AG04450 (cell line): Measurements from ENCODE around the gene LUZP4. TPM values are rescaled to one million over a fixed set of nuclear protein-coding genes. Genes with fewer than 3 reads are reported as not detected.
A peak's percentile ranks its signal among the peaks of the same experiment; 100 is the strongest.

Experiments
- CTCF ChIA-PET: fragments of 300-600, 350-600 bp; formaldehyde crosslinking; extraction: SDS; loops from one replicate; lab custom pipeline; 2022; ENCODE audit warnings: antibody characterized with exemption, inconsistent platforms; lab: Charles Lee
- POLR2A ChIA-PET: fragments of 350-600 bp; formaldehyde crosslinking; extraction: SDS; loops from one replicate; lab custom pipeline; 2021; ENCODE audit warnings: antibody characterized with exemption, inconsistent platforms; lab: Yijun Ruan, JAX
- DNase-seq: peaks from one replicate; pipeline ENCODE4 v3.0.0-alpha.2; 2011; ENCODE audit warnings: low read depth, low spot score
- H3K27ac ChIP-seq: one replicate; pipeline ENCODE4 v1.5.1; 2012; ENCODE audit warnings: low read depth, low read length, control low read depth
- H3K27me3 ChIP-seq: one replicate; pipeline ENCODE4 v1.6.0; 2012; ENCODE audit warnings: low read length; ENCODE audit not compliant: control insufficient read depth, insufficient read depth
- H3K4me3 ChIP-seq: 2 replicates; pipeline ENCODE4 v1.5.1; 2011; ENCODE audit warnings: mild to moderate bottlenecking, low read depth, low read length, control low read depth
- H3K9me3 ChIP-seq: 2 replicates; pipeline ENCODE4 v1.5.1; 2012; ENCODE audit warnings: low read length; ENCODE audit not compliant: control insufficient read depth, insufficient read depth
- polyA plus RNA-seq: library from polyadenylated mRNA; depleted of rRNA; stranded (reverse); fragments of >200 nt; gene quantifications from 2 replicates; pipeline ENCODE4 v1.2.3, GENCODE V29; 2011
- TF ChIP-seq, protein P1 (sequence below): IDR thresholded peaks from 2 replicates; pipeline ENCODE4 v1.5.1; 2011; ENCODE audit warnings: low read depth, low read length, control low read depth, inconsistent platforms

LUZP4 gene
- polyA plus RNA-seq, 1 experiment, result not detected

DNA sequence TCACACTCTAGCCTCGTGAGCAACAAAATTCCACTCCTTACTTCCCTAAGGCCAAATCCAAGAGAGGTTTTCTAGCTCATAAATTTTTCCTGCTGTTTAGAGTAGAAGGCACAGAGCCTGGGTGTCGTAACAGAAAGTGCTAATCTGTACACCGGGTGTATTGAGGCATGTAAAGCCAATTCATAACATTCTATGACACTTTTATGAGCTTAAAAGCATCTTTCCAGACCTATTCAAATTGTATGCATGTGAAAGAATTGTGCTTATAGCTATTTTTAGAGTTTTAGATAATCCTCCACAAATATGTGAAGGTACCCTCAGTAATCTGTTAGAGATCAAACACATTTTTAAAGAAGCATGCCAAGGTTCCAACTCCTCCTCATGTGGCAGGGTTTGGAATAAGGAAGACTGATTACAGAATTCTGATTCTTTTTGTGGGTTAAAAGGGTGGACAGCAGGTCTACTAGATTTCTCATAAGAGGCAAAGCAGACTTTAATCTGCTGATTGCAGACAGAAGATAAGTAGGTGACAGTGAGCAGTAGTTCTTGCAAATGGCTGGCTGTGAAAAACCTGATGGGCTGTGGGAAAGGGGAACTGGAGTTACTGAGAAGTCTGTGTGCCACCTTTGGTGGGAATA is 30.2 kb upstream of the LUZP4 start:
- POLR2A ChIA-PET, result no interaction called here
- no peak overlapping the region for H3K27ac ChIP-seq
- CTCF ChIA-PET, result no interaction called here
- no peak for DNase-seq
- no peak overlapping the region for H3K4me3 ChIP-seq
- TF ChIP-seq, protein P1, sequence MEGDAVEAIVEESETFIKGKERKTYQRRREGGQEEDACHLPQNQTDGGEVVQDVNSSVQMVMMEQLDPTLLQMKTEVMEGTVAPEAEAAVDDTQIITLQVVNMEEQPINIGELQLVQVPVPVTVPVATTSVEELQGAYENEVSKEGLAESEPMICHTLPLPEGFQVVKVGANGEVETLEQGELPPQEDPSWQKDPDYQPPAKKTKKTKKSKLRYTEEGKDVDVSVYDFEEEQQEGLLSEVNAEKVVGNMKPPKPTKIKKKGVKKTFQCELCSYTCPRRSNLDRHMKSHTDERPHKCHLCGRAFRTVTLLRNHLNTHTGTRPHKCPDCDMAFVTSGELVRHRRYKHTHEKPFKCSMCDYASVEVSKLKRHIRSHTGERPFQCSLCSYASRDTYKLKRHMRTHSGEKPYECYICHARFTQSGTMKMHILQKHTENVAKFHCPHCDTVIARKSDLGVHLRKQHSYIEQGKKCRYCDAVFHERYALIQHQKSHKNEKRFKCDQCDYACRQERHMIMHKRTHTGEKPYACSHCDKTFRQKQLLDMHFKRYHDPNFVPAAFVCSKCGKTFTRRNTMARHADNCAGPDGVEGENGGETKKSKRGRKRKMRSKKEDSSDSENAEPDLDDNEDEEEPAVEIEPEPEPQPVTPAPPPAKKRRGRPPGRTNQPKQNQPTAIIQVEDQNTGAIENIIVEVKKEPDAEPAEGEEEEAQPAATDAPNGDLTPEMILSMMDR, result no peak
- H3K9me3 ChIP-seq, result no peaks in the 10 kb centered on the region
- no peaks in the 10 kb centered on the region for H3K27me3 ChIP-seq

DNA sequence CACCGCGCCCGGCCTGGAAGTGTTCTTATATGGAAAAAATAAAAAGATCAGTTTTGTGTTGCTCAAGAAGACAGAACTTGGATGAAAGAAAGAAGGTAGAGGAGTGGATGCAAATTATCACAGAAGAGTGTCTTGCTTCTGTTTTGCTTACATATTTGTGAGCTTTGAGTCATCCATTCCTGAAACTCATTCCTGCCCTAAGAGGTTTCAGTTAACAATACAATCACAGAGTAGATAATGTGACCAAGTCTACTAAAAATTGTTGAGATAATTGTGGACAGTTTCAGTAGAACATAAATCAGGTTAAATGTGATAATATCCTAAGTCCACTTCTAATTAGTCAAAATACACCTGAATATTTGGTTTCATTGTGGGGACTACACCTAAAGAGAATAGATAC is 29.2 kb upstream of the LUZP4 start:
- Histone ChIP-seq H3K9me3 (no peaks in the 10 kb centered on the region), H3K27me3 (no peaks in the 10 kb centered on the region), H3K27ac (no peak overlapping the region), H3K4me3 (no peak overlapping the region)
- CTCF ChIA-PET, result no interaction called here
- TF ChIP-seq, protein P1, result no peak
- POLR2A ChIA-PET, result no interaction called here
- DNase-seq, result peak; percentile 2

- ChIA-PET POLR2A (no interaction called here), CTCF (no interaction called here)
- TF ChIP-seq, protein P1, result no peak
- DNase-seq, result no peak
- Histone ChIP-seq H3K27ac (no peak overlapping the region), H3K27me3 (no peaks in the 10 kb centered on the region), H3K9me3 (no peaks in the 10 kb centered on the region), H3K4me3 (no peak overlapping the region)
Observed at GRCh38 chrX:115261148-115261547, 28.4 kb upstream of the LUZP4 start.

DNA sequence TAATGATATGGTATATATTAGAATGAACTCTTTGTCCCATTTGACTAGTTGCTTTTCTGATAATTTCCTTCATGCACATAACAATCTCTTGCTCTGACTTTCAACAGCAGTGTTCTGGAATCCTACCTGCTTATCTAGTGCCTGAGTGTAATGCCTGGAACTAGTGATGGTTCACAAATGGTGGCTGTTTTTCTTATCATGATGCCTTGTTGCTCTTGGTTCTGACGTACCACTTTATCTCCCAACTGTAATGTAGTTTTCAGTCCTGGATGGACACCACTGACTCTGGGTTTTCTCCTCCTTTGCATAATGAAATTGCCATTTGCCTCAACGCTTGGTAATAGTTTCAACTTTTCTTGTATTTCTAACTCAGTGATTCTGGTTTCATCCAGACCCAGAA is 25.5 kb upstream of the LUZP4 start:
- Histone ChIP-seq H3K27me3 (no peaks in the 10 kb centered on the region), H3K4me3 (no peak overlapping the region), H3K27ac (no peak overlapping the region), H3K9me3 (no peaks in the 10 kb centered on the region)
- POLR2A ChIA-PET, result no interaction called here
- DNase-seq, result no peak
- CTCF ChIA-PET, result no interaction called here
- TF ChIP-seq, protein P1, result no peak

DNA sequence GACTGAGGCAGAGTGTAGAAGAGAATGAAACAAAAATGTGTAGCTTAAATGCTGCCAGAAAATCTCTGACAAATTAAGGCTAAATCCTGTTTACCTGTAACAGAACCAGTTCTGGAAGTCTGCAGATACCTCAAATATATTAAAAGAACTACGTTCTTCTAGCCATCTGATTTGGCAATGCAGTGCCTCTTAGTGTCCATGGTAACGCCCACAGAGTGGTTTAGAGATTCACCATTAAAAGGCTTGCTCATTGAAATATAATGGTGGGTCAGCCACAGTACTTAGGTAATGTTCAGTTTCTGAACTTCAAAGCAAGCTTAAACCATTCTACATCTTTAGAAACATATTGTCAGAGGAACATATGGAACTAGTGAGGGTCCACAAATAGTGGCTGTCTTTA is 23.2 kb upstream of the LUZP4 start:
- H3K4me3 ChIP-seq, result no peak overlapping the region
- H3K27me3 ChIP-seq, result no peaks in the 10 kb centered on the region
- no peaks in the 10 kb centered on the region for H3K9me3 ChIP-seq
- no peak for DNase-seq
- TF ChIP-seq, protein P1, result no peak
- H3K27ac ChIP-seq, result no peak overlapping the region
- ChIA-PET CTCF (no interaction called here), POLR2A (no interaction called here)
